Activated T-helper 1 cell treated with Interleukin-2 at 50 U/mL for 16 hours (primary cell): Measurements from ENCODE around the gene POLN.
"Not testable (repeated sequence)": the region's sequence is repeated elsewhere in the genome, so short reads cannot be mapped to it uniquely, and the experiment has no call there.

Experiments used
- DNase-seq: peaks from one replicate; pipeline ENCODE4 v3.0.0-alpha.2; 2020; ENCODE audit warnings: low read depth

The POLN gene

GRCh38 chr4:2219233-2219760 is 22.6 kb downstream of the POLN start:
- DNase-seq, result no peak

- DNase-seq, result no peak
Observed at GRCh38 chr4:2218436-2218835, 23.5 kb downstream of the POLN start.

DNA sequence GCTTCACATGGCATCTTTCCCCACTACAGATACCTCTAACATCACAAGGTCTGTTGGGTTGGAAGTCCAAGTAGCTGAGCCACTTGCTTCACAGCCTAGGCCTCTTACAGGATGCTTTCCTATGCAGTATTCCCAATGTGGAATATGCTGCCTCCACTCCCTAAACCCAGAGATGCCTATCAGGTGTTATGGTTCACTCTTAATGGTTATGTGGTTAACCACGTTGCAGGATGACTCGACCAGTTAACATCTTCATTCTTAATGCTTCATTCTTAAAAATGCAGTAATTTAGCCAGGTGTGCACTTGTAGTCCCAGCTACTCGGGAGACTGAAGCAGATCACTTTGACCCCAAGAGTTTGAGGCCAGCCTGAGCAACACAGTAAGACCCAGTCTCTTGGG is 24.2 kb downstream of the POLN start:
- no peak for DNase-seq

- no peak for DNase-seq
Observed at GRCh38 chr4:2212831-2213230, 29.1 kb downstream of the POLN start.

- not testable (repeated sequence) for DNase-seq
Observed at GRCh38 chr4:2202789-2203188, 39.1 kb downstream of the POLN start.

DNA sequence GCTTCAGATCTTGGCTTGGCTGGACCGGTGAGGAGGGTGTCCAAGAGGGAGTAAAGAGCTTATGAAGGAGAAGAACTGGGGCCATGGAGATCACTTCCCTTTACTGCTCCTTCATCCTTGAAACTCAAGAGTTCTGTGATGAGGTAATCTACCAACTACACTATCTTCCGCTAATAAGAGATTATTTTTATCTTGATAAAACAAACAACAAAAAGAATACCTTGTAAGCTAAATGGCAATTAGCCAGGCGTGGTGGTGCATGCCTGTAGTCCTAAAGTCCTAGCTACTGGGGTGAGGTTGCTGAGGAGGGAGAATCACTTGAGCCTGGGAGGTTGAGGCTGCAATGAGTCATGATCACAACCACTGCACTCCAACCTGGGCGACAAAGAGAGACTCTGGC is 47.4 kb downstream of the POLN start:
- DNase-seq, result no peak

GRCh38 chr4:2193326-2193725 is 48.6 kb downstream of the POLN start:
- DNase-seq, result no peak

- DNase-seq, result no peak
Observed at GRCh38 chr4:2186865-2187172, 55.1 kb downstream of the POLN start.

DNA sequence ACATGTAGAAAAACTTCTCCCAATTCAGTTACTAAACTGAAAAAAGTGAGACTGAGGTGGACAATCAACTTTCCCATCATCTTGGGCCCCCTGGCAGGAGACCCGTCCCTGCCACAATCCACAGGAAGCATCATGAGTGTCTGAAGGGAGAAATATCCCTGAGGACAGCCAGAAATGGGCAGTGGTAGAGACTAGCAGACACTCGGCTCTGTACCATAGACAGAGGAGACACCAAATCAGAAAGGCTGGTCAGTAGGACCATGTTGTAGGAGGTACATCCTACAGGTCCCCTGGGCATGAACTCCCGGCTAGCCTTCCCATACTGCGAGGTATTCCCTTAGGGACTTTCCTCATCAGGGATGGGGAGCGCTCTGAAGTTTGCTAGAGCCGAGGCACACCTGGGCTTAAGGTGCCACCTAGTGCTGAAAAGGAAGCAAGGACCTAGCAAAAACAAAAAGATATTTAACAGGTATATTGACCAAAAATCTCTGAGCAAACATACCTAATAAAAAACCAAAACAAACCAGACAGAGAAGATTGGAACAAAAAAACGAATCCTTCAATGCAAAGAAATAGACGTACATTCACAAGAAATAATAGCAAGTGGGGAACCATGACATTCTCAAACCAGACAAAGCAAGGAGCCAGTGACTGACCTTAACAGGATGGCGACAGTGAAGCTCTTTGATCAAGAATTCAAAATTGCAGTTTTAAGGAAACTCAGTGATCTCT is 55.6 kb downstream of the POLN start:
- DNase-seq, result no peak

- no peak for DNase-seq
Observed at GRCh38 chr4:2183394-2183793, 58.5 kb downstream of the POLN start.

- DNase-seq, result no peak
Observed at GRCh38 chr4:2182994-2183393, 58.9 kb downstream of the POLN start.

DNA sequence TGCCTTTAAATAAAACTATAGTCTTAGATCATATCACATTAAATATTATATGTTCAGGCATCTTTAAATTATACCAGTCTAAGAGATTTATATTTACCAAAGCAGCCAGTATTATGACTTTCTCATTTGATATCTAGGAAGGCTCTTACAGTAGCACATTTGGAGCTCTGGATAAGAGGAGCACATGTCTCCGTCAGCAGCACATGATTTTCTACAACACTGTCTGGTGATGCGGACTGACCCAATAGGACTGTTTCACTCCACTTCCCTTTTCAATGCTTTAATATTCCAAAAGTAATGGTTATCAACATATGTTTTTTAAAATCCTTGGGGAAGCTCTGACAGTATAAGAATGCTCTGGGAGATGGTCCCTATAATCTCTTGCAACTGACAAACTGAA is 61.5 kb downstream of the POLN start:
- no peak for DNase-seq

DNA sequence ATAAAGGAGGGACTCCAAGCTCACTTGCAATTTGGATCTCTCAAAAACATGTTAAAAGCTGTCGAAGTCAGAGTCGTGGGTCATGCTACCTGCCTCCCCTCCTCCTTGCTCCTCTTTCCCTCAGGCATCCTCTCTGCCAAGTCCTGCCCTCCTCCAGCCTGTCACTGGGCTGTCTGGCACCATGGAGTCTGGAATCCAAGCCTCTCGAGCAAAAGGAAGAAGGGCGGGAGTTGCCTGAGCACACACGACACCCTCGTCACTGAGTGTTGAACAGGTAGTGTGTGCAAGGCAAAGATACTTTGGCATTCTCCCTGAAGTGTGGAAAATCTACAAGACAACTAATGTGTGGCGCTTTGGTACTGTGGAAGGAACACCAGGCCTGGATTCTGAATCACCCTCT is 62.2 kb downstream of the POLN start:
- DNase-seq, result no peak

DNA sequence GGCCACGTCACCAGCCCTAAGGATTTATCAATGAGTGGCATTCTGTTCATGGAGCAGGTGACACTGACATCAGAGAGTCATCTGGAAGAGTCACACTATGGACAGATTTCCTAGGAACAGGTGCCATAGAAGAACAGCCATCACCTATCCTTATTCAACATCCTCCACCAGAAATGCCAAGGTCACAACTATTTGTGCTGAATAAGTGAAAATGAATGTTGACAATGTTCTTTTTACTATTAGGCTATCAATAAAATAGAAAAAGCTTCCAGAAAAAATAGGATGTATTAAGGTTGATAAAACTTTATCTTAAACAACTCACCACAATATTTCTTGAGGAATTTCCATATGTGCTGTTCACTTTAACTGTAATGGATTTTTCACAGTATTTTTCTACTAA is 62.9 kb downstream of the POLN start:
- no peak for DNase-seq

DNA sequence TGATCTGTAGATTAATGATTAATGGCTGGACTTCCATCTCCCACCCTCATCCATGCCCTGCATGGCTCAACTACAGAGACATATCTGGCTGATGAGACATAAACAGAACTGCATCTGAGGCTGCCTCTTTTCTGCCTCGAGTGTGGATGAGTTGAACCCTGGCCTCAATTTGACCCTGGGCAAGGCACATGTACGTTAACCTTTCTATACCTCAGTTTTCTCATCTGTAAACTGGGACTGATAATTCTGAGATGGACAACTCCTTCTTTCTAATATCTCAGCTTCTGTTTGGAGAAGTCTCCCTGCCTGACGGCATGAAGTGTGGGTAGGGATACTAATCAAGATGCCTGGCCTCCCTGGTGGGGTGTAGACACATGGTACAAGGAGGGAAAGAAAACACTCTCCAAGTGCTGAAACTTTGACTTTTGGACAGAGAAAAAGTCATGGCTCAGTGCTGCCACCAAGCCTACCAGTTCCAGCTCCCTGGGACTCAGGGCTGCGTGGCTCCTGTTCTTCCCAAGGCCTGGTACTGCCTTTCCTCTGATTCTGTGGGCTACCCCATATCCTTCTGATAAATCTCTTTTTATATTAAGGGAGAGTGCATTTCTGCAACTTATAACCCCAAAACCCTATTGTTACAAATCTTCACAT is 64.4 kb downstream of the POLN start:
- no peak for DNase-seq

DNA sequence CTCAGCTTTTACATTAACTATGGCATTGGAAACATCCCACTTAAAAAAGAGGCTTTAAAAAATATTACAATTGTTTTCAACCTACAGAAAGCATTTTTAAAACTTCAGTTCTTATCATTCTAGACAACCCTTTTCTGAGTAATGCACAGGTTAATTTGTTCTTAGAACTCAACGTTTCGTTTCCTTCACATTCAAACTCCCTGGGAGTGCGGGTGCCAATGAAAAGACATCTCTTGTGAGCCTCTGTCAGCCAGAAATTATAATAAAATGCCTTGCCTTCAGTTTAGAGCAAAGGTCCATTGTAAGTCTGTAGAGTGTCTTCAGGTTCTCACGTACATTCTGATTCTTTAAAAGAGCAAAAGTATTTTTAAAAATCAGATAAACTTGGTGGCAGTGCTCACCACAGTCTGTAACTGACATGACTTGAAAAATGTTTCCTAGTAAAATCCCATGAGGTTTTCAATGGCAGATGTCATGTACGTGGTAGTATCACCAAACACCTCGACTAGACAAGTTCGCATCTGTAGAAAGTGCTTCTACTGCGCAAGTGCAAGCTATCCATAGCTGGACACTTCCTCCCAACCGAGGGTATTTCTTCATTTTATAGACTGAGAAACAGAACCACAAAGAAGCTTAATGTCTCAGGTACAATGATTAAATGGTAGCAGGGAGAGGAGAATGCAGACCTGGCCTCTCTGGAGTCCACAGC is 65.8 kb downstream of the POLN start:
- no peak for DNase-seq

- DNase-seq, result no peak
Observed at GRCh38 chr4:2174061-2174460, 67.9 kb downstream of the POLN start.

DNA sequence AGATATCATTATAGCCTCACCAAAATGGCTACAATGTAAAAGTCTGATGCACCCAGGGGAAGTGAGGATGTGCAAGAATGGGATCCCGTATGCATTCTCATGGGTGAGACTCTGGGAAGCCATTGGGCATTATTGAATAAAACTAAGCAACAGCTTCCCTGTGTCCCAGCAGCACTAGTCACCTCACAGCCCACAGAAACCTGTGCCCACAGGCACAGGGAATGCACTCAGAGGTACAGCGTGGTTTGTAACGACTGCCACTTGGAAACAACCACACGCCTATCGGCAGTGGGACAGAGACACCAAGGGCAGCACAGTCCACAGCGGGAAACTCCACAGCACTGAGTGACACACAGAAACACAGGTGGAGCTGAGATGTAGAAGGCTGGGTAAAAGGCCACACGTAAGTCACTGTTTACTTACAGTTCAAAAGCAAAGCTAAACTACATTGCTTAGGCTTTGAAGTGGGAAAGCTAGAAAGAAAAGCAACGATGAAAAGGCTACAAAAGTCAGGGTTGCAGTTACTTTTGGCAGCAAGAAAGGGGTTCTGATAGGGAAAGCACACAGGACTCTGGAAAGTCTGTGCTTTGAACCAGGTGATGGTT is 69.2 kb downstream of the POLN start:
- no peak for DNase-seq

DNA sequence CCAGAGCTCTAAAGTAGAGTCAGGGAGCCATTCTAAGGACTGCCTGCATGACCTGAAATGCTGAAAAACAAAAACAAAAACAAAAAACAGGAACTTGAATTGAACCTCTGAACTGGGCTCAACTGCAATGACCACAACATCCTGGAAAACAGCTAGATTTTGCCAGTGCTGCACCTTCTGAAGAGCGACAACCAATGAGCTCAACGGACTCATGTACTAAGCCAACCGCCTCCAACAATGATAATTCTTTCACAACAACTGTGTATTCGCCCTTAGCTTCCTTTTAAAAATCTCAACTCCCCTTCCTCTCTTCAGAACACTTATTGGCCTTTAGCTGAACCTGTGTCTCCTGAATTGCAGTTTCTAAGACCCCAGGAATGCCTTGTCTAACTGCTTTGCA is 69.8 kb downstream of the POLN start:
- DNase-seq, result no peak

- DNase-seq, result no peak
Observed at GRCh38 chr4:2168469-2169319, 73.2 kb downstream of the POLN start.

DNA sequence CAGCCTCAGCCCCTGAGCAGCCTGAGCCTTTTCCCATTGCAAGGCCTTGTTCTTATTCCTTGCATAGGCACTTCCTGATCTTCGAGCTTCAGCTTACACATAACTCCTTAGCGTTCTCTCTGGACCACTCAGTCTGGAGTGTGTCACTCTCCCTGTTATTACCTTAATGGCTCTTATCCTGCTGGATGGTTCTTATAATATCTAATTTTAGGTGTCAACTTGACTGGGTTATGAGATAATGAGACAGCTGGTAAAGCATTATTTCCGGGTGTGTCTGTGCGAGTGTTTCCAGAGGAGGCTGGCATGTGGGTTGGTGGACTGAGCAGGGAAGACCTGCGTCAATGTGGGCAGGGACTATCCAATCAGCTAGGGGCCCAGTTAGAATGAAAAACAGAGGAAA is 75.7 kb downstream of the POLN start:
- DNase-seq, result no peak

DNA sequence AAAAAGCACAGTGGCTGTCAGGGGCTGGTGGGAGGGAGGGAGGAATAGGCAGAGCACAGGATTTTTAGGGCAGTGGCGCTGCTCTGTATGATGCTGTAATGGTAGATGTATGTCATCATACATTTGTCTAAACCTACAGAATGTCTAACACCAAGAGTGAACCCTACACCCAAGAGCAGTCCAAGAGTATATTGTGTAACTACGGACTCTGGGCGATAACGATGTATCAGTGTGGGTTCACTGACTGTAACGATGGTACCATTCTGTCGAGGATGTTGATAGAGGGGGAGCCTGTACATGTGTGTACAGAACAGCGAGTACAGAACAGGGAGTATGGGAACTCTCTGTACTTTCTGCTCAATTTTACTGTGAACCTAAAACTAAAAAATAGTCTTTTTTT is 76.5 kb downstream of the POLN start:
- DNase-seq, result no peak
